Upper lobe of left lung (tissue), 4 donors: ENCODE data around the gene LARP7.

Experiments used
- CTCF ChIP-seq, 6 experiments: fragments of 450-650 bp in 4 of 6; fragments of 200-600 bp in 2 of 6; sonication (generic) in 2 of 6; IDR thresholded peaks; one replicate each; pipeline ENCODE4 v1.5.1; 2016 to 2019; ENCODE audit warnings: antibody characterized with exemption in 6 of 6
- POLR2A ChIP-seq, 4 donors: fragments of 450-650 bp; IDR thresholded peaks; one replicate each; pipeline ENCODE4 v1.5.1; 2016 to 2017; ENCODE audit warnings: antibody characterized with exemption in 4 of 4, mild to moderate bottlenecking in 2 of 4
- POLR2AphosphoS5 ChIP-seq, 2 donors: sonication (generic); formaldehyde crosslinking; IDR thresholded peaks; one replicate each; pipeline ENCODE4 v1.5.1; 2017; ENCODE audit warnings: antibody characterized with exemption in 2 of 2

GRCh38 chr4:112651641-112652040, 14.7 kb downstream of the LARP7 start:
- TF ChIP-seq POLR2A (IDR thresholded peaks at IDR 0.05) (no peak), CTCF (IDR thresholded peaks at IDR 0.05) (no peak), POLR2AphosphoS5 (IDR thresholded peaks at IDR 0.05) (no peak)
